HUDEP-2 (cell line): ENCODE results near the gene DOCK4.

Experiments
- DNase-seq, 76 experiments: peaks; one replicate each; lab custom pipeline; 2025; ENCODE audit not compliant: unreplicated experiment in 76 of 76; lab: John Stamatoyannopoulos, UW

Gene DOCK4

GRCh38 chr7:111982133-111982532 is 224.1 kb downstream of the DOCK4 start:
- no peak for DNase-seq

- DNase-seq: no peak
Measured at GRCh38 chr7:111980725-111981124, 225.5 kb downstream of the DOCK4 start.

GRCh38 chr7:111975346-111975745 is 230.9 kb downstream of the DOCK4 start:
- no peak for DNase-seq

- DNase-seq: no peak
Measured at GRCh38 chr7:111960984-111961383, 245.2 kb downstream of the DOCK4 start.

- no peak for DNase-seq
Measured at GRCh38 chr7:111958896-111959295, 247.3 kb downstream of the DOCK4 start.

- no peak for DNase-seq
Measured at GRCh38 chr7:111958431-111958830, 247.8 kb downstream of the DOCK4 start.

GRCh38 chr7:111955616-111956015 is 250.6 kb downstream of the DOCK4 start:
- no peak for DNase-seq

GRCh38 chr7:111954474-111955381 is 251.5 kb downstream of the DOCK4 start:
- no peak for DNase-seq

- no peak for DNase-seq
Measured at GRCh38 chr7:111954056-111954455, 252.1 kb downstream of the DOCK4 start.

- DNase-seq: peak in 2 of 76 experiments; percentile 0 to 2
Measured at GRCh38 chr7:111953611-111954010, 252.6 kb downstream of the DOCK4 start.

GRCh38 chr7:111952783-111953182 is 253.4 kb downstream of the DOCK4 start:
- DNase-seq: no peak

GRCh38 chr7:111951052-111951451 is 255.1 kb downstream of the DOCK4 start:
- no peak for DNase-seq

- DNase-seq: no peak
Measured at GRCh38 chr7:111942450-111943081, 263.6 kb downstream of the DOCK4 start.

- DNase-seq: no peak
Measured at GRCh38 chr7:111937163-111937562, 269.0 kb downstream of the DOCK4 start.

GRCh38 chr7:111933609-111934008 is 272.6 kb downstream of the DOCK4 start:
- no peak for DNase-seq

GRCh38 chr7:111931958-111932357 is 274.2 kb downstream of the DOCK4 start:
- DNase-seq: no peak

GRCh38 chr7:111931016-111931517 is 275.1 kb downstream of the DOCK4 start:
- DNase-seq: no peak

- no peak for DNase-seq
Measured at GRCh38 chr7:111929264-111929663, 276.9 kb downstream of the DOCK4 start.

- DNase-seq: no peak
Measured at GRCh38 chr7:111927353-111928019, 278.7 kb downstream of the DOCK4 start.

GRCh38 chr7:111920329-111920728 is 285.9 kb downstream of the DOCK4 start:
- no peak for DNase-seq

GRCh38 chr7:111919631-111920179 is 286.5 kb downstream of the DOCK4 start:
- no peak for DNase-seq
